GM18858 (cell line): ENCODE results near the gene TNFAIP8.

Source experiments
- ATAC-seq: cut with Tn5 transposase; IDR thresholded peaks from one replicate; pipeline ENCODE4 v1.9.1; 2021; ENCODE audit not compliant: unreplicated experiment

The TNFAIP8 gene

DNA sequence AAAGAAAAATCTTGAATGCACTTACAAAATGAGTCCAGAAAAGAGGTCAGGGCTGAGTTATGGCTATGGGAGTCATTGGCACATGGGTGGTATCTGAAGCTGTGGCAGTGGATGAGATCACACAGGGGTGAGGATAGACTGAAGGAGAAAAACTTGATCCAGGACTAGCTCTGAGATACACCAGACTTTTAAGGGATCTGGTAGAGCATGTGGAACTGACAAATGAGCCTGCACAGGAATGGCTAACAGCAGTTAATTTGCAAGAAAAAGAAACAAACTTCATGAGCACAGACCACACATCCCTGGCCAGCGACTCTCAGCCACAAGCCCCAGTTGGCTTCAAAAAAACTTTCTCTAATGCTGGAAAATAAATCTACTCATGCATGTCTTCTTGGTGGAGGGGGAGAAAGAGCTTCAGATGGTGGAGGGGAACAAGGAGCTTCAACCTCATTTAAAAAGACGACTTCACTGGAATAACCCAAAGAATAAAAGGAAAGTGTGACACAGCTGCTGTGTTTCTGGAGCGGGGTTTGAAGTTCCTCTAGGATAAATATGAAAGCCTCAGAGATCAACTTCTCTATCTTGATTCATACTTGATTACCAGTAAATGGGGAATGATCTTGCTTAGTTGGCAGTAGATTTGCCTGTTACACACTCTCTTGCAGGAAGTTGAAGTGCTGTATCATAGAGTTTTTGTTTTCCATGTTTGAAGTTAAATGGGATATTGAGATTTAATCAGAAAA is 33.6 kb downstream of the TNFAIP8 start:
- ATAC-seq: no peak

DNA sequence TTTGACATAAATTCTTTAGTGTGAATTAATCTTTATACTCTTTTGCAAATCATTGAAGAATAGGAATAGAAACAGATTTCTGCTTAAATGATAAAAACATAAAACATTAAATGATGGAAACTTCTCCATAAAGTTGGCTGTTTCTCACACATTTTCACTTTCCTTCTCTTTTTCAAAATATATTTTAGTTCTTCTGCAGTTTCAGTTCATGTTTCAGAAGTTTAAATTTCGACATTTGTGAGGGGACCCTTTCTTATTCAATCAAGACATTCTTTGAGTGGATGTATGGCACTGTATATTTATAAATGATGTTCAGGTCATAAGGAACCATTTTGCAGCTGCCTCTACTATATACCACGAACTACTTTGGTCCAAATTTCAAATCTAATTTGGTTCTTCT is 34.6 kb downstream of the TNFAIP8 start:
- no peak for ATAC-seq

DNA sequence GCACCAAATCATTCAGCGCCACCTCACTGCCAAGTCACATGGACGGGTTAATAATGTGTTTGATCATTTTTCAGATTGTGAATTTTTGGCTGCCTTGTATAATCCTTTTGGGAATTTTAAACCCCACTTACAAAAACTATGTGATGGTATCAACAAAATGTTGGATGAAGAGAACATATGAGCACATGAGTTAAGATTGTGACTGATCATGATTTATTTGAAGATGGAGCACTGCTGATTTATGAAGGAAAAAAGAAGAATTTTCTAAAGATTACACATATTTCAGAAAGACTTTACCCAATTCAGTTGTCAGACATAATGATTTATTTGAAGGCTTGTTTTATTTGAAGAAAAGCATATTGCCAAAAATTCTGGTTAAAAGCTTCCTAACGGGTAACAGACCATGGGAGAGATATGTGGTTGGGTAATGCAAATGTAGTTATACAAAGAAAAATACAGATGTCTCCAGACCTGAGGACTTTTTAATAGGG is 37.4 kb downstream of the TNFAIP8 start:
- no peak for ATAC-seq

DNA sequence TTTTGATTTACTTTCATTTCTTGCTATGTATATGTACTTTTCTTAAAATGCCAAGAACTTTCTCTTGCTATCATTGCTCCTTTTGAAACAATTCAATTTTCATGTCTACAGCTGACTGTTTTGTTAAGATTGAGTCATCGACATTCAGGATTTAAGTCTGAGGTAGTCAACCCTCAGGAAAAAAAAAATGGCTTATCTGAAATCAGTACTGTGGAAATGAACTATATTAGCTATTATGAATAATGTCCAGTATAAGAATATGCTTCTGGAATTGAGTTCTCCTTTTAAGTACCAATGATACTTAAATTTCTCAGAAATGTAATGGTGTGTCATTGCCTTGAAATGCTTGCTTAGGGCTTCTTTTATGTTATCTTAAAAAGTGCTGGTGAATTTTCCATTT is 37.9 kb downstream of the TNFAIP8 start:
- no peak for ATAC-seq

DNA sequence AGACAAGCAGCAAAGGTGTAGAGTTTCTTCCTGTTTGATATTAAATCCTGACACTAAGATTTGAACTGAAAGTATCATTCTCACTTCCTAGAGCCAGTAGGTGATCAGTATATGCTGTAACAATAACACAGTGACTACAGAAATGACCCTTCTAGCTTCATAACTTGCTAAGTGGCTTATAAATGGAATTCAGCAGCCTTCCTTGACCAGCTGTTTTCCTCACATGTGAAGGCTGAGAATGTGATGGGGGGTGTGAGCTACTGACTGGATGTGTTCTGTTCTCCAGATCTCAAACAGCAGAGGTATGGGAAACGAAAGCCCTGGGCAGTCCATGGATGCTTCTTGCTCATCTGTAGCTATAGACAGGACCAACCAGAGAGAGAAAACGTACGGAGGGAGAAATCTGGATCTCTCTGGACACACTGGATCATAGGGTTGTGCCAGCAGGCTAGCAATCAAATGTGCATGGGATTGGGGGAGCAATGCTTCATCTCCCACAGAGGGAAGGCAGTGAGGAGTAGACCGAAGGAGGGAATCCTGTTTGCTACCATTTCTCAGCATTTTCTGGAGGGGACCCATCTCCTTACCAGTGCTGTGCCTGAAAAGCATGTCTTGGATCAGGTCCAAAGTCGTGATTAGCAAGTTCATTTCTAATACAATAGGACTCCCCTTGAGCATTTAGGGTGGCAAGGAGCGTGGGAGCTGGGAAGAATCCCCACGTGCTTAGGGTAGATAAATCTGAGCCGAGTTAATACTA is 39.4 kb downstream of the TNFAIP8 start:
- peak; percentile 48 for ATAC-seq

DNA sequence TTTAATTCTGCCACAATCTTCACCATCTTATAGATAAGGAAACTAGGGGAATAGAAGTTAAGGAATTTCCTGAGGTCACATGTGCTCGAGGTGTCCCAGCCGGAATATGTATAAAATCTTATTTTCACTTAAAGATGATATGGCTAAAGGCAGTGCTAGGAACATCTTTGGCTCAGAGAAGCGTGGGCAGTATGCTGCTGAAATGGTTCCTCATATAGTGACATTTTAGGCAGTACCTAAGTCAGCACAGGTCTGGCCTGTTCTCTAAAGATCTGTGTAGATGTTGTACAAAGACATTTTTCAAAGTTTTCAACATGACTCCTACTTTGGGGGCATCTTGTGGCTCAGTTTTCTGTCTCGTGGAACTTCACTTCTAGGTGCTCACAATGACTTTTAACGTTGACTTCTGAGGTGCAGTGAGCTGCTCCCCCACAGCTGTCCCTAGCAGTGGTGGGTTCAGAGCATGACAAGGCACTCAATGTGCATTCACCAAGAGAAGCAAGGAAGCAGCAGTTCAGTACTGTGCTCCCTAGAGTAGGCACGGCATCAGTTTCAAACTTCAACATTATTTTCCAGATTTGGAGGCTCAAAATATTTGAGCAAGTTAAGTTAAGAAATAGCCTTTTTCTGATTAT is 40.3 kb downstream of the TNFAIP8 start:
- ATAC-seq: no peak

DNA sequence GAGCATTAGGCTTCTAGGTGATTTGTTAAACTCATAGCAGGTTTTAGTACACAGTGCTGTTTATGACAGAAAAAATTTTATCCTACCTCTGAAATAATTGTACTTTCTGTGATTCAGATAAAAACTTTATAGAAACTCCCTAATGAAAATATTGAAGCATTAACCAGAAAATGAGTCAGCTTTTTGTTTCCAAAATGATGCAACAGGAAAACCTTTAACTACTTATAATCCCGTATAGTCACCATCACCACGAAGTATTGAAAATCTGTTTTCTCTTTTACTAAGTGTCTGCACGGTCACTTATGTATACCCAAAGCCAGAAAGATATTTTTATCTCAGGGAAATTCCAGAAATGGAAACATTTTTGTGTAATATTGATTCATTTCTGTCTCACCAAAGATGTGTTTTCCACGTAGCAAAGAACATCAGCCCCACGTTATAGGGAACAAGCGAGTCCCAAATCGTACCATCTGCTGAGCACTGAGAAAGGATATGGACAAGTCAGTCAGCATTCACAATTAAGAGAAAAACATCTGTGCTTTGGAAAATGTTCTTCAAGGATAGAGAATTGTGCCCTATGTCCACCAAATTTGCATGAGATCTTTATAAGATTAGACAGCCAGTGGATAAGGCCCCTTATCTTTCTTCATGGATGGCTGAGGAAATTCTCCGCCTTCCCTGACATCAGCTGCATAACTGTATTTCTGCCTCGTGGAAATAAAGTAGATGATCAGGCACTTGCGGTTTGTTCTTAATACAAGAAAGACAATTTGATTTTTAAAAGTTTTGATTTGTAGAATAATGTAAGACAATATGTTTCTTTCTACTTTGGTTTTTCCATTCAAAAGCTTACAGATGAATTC is 41.9 kb downstream of the TNFAIP8 start:
- peak; percentile 68 for ATAC-seq

DNA sequence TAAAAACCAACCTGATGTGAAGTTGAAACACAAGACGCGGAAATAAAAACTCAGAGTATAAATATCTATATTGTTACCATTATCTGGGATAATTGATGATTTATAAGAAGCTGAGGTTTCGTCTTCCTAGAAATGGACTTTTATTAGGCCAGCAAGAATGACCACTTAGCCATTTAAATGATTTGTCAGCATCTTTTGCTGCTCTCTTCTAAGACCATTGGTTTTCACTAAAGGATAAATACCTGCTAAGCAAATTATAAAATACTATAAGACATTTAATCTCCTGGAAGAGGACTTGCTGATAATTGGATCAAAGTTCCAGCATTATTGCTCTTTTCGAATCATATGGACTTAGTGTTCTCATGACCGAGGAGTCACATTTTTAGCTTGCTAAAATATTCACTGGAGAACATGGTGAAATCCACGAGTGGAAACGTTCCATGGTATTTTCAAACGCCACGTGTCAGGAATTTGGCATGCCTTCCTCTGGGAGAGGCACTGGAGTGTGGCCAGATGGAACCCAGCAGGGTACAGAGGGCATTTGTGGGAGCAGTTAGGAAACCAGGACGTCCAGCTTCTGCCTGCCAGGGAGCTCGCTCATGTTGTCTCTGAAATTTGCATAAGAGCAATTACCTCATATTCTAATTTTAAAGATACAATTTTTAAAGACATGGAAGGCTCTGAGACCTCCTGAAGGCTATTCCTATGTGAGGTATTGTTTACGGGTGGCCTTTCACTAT is 43.1 kb downstream of the TNFAIP8 start:
- no peak for ATAC-seq

DNA sequence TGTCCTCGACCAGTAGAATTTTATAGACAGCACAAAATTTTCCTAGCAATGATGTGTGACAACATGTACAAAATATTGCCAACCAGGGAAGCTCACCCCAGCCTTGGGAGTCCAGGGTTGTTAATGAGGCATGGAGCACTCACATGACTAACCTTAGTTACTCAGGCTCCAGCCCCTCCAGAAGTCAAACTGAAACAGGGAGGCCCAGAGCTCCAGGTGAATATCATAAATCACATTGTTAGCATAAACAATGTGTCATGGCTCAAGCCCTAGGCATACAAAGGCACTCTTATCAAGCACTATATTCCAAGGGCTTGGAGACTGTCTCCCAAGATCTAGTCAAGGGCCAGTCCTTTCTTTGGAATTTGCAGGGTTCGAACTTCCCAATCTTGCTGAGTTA is 44.4 kb downstream of the TNFAIP8 start:
- ATAC-seq: no peak

DNA sequence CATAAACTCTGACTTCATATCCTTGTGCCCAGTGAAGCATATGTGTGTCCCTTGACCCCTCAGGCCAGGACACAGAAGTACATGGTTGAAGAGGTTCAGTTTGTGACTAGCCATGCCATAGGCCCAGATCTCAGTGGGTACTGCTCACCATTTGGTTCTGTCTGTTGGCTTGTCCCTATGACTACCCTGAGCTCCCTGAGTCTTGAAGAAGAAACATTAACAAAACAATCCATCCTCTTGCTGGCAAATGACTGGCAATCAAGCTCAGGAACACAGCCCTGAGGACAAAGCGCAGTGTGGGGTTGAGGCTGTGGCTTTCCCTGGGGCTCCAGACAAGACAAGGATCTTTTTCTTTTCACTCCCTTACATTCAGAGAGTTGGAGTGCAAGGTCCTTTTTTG is 46.3 kb downstream of the TNFAIP8 start:
- no peak for ATAC-seq

DNA sequence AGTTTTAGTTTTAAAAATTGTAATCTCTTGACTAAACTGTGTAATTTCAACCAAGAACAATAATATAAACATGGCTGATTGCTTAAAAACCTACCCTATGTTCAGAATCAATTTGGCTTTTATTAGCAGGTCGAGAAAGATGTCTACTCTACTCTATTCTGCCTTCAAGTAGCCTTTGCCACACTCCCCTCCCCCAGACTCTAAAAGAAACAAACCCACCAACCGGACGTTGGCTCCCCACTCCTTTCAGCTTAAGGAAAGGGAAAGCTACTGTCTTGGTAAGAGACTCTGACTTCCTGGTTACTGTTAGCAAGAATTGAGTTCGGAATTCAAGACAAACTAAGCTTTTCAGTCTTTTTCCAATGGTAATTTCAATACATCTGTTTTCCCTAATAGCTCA is 46.7 kb downstream of the TNFAIP8 start:
- ATAC-seq: no peak

DNA sequence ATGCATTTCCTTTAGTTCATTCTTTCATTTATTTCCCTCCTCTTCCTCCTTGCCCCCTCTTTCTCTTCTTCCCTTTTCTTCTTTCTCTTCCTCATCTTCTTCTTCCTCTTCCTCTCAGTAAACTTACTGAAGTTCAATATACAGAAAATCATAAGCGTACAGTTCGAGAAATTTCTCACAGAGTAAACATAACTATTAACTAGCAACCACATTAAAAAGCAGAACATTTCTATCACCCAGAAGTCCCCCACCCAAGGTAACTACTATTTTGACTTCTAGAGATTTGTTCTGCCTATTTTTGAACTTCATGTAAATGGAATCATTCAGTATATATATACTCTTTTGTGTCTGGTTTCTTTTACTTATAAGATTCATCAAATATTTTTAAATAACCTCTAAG is 48.2 kb downstream of the TNFAIP8 start:
- ATAC-seq: no peak

DNA sequence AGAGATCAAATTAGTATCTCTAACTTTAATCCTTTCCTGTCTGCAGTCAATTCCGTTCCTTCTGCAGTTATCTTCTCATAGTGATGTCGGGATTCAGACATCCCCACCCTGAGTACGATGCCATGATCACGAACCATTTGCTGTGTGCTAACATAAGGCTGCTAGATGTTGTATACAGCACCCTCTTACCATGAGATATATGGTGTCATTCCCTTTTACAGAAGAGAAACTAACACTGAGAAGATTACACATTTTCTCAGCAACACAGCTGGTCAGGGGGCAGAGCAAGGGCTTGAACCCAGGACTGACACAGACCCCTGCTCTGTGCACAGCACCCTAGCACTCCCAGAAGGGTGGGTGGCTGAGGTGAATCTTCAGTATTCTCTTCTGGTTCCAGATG is 49.6 kb downstream of the TNFAIP8 start:
- ATAC-seq: peak; percentile 27

DNA sequence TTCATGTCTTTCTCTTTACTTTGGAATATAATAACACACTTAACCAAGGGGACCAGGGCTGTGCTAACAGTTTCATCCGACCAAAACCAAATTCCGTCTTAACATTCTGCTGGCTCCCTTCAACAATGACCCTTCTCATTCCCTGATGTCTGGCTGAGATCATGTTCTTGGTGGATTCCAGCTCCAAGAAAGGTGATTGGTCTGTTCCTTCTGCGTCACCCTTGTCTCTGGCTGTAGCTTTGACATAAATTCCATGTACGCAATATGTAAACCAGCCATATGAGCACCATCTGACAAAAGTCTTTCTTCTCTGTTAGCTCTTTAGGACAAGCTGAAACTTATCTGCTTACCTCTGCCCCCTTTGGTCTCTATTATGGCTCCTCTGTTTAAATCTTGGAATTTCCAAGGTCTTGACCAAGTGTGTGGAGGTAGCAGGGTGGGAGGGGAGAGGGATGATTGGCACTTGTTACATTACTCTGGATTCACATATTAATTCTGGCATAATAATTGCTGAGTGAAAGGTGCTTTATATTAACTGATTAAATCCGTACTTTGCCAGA is 50.8 kb downstream of the TNFAIP8 start:
- no peak for ATAC-seq

DNA sequence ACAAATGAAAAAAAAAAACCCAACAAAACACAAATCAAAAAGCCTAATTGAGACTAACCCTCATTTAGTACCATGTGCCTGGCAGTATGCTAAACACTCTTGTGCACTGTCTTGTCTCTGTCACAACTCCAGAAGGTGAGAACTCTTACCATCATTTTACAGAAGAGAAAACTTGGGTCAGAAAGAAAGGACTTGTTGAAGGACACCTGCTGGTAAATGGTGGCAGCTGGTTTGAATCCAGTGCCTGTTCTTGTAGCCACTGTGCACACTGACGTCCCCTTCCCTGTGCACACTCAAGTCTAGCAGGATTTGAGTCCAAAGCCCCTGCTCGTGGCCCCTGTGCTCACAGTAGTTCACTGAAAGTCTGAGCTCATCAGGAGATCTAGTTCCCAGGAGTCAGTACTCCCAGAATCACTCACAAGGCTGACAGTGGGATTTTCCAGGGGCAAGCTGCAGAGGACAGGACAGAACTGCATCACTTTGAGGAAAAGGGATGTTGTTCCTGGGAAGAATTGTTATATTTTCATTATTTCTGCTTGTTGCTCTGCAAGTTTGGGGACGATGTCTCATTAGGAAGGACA is 53.5 kb downstream of the TNFAIP8 start:
- peak; percentile 31 for ATAC-seq

DNA sequence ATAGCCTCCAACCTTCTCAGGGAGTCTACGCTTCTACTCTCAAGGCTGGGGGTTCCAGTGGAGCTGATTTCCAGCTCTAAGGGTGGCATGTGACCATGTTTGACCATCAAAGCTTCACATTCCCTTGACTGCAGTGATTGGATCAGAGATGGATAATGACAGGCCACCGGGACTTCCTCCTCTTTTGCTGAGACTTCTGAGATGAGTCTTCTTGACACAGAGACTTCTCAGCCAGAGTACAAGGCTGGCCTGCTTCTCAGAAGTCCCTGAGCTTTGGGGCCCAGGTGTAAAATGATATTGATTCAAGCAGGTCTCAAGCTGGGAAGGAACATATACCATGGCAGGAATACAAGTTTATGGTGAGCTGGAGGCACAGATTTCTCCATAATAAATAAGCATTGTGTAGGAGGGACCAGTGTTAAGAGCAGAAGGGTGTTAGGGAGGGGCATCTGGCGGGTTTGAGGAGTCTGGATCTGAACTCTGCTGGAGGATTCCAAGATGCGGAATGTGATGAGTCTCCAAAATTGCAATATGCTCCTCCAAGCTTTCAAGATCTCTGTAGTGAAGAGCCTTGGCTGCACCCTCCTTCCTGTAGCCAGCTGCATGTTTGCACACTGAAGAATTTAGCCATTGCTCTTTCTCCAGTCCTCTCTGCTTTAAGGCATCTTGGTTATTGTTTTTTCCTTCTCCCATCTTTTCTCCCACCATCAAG is 54.8 kb downstream of the TNFAIP8 start:
- peak; percentile 27 for ATAC-seq

DNA sequence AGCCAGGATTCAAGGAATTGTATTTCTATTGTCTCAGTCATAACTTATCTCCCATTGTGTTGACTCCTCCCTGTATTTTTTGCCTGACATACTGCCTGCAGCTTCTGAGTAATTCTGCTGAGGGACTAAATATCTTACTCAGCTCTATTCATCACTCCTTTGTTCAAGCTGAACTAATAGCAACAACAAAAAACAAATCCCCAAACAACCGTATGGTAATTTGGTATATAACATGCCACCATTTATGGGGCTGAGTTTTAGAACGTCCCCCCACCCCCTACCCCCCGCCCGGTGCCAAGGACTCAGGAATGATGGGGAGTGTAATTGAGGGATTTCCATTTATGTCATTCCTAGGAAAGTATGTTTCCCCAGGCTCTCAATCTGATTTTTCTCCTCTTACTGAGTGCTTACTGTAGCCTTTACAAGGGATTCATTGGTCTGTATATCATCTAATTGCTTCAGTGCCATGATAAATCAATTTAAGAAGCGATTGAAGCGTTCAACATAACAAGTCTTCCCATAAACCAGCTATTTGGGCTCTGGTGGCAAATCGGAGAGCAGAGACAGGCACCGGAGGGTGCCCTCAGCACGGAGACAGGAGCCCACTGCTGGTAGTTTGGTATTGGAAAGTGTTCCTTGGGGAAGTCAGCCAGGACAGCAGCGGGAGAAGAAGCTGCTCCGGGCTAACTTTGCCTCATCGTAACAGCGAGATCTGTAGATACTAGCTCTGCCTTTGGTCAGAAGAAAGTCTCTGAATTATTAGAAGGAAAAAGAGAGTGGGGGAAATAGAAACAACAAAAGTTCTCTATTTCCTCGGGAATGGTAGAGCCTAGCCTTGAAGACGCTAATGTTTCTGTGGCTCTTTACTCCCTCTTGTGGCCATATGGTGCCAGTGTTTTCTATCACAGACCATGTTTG is 55.8 kb downstream of the TNFAIP8 start:
- ATAC-seq: peak; percentile 59
